Trophoblast cell (in vitro differentiated cells and primary cell): ENCODE data around the gene ANXA6.

ENCODE experiments used
- DNase-seq, 2 donors: peaks; one replicate each; pipeline ENCODE4 v3.0.0-alpha.2; 2016
- H2AFZ ChIP-seq: 2 replicates; pipeline ENCODE4 v1.6.1; 2013; ENCODE audit warnings: low read length, moderate library complexity, mild to moderate bottlenecking; ENCODE audit not compliant: insufficient read depth, poor library complexity
- H2AK5ac ChIP-seq: 2 replicates; pipeline ENCODE4 v1.6.1; 2013; ENCODE audit warnings: mild to moderate bottlenecking, low read length
- H2BK120ac ChIP-seq: 2 replicates; pipeline ENCODE4 v1.6.1; 2013; ENCODE audit warnings: low read length, mild to moderate bottlenecking, moderate library complexity; ENCODE audit not compliant: insufficient read depth, poor library complexity
- H2BK12ac ChIP-seq: 2 replicates; pipeline ENCODE4 v1.6.1; 2013; ENCODE audit warnings: mild to moderate bottlenecking, low read length, moderate library complexity
- H2BK5ac ChIP-seq: 2 replicates; pipeline ENCODE4 v1.6.1; 2013; ENCODE audit warnings: low read length, low read depth, moderate library complexity, mild to moderate bottlenecking; ENCODE audit not compliant: poor library complexity
- H3K14ac ChIP-seq: 2 replicates; pipeline ENCODE4 v1.6.1; 2013; ENCODE audit warnings: mild to moderate bottlenecking, low read length
- H3K18ac ChIP-seq: 2 replicates; pipeline ENCODE4 v1.6.1; 2013; ENCODE audit warnings: mild to moderate bottlenecking, low read length
- H3K23ac ChIP-seq: 2 replicates; pipeline ENCODE4 v1.6.1; 2013; ENCODE audit warnings: low read length
- H3K27ac ChIP-seq: 2 replicates; pipeline ENCODE4 v1.5.1; 2013; ENCODE audit warnings: low read depth, mild to moderate bottlenecking, inconsistent platforms, low read length, moderate library complexity
- H3K27me3 ChIP-seq: 2 replicates; pipeline ENCODE4 v1.6.1; 2013; ENCODE audit warnings: inconsistent platforms, mild to moderate bottlenecking, low read length, moderate library complexity; ENCODE audit not compliant: insufficient read depth
- H3K36me3 ChIP-seq, 2 experiments: 1 replicate in 1 of 2; 2 replicates in 1 of 2; pipeline ENCODE4 v1.6.1; 2013; ENCODE audit warnings: low read length in 2 of 2, mild to moderate bottlenecking in 2 of 2, moderate library complexity in 1 of 2; ENCODE audit not compliant: insufficient read depth in 2 of 2, control insufficient read depth in 1 of 2
- H3K4ac ChIP-seq: 2 replicates; pipeline ENCODE4 v1.6.1; 2013; ENCODE audit warnings: low read depth, mild to moderate bottlenecking, low read length, moderate library complexity
- H3K4me1 ChIP-seq, 2 experiments: 1 replicate in 1 of 2; 2 replicates in 1 of 2; pipeline ENCODE4 v1.6.1; 2013; ENCODE audit warnings: low read length in 2 of 2, mild to moderate bottlenecking in 2 of 2, moderate library complexity in 1 of 2; ENCODE audit not compliant: insufficient read depth in 2 of 2, control insufficient read depth in 1 of 2
- H3K4me2 ChIP-seq: 2 replicates; pipeline ENCODE4 v1.6.1; 2013; ENCODE audit warnings: inconsistent platforms, mild to moderate bottlenecking, low read length, moderate library complexity
- H3K4me3 ChIP-seq: 2 replicates; pipeline ENCODE4 v1.5.1; 2013; ENCODE audit warnings: mild to moderate bottlenecking, low read depth, low read length, inconsistent platforms
- H3K79me1 ChIP-seq: one replicate; pipeline ENCODE4 v1.6.1; 2013; ENCODE audit warnings: low read length
- H3K79me2 ChIP-seq: 2 replicates; pipeline ENCODE4 v1.6.1; 2013; ENCODE audit warnings: low read length, mild to moderate bottlenecking; ENCODE audit not compliant: control insufficient read depth, insufficient read depth, poor library complexity
- H3K9ac ChIP-seq: 2 replicates; pipeline ENCODE4 v1.6.1; 2013; ENCODE audit warnings: mild to moderate bottlenecking, low read length
- H3K9me3 ChIP-seq: 2 replicates; pipeline ENCODE4 v1.6.1; 2013; ENCODE audit warnings: low read depth, mild to moderate bottlenecking, control low read depth, inconsistent platforms, low read length; ENCODE audit not compliant: insufficient read depth
- H4K12ac ChIP-seq: 2 replicates; pipeline ENCODE4 v1.6.1; 2013; ENCODE audit warnings: low read depth, mild to moderate bottlenecking, low read length, moderate library complexity
- H4K8ac ChIP-seq: 2 replicates; pipeline ENCODE4 v1.6.1; 2013; ENCODE audit warnings: low read depth, mild to moderate bottlenecking, low read length, moderate library complexity
- H4K91ac ChIP-seq: one replicate; pipeline ENCODE4 v1.6.1; 2013; ENCODE audit warnings: low read depth, mild to moderate bottlenecking, low read length, moderate library complexity
- WGBS: extraction: QIAGEN DNeasy Blood & Tissue Kit; methylation state at CpG from one replicate; pipeline ENCODE4 v1.1.7; 2013; ENCODE audit warnings: missing lambda C conversion rate; ENCODE audit not compliant: insufficient read length, insufficient coverage; ENCODE audit errors: extremely low coverage; 5-methylcytosine and 5-hydroxymethylcytosine counted together

ANXA6 gene

DNA sequence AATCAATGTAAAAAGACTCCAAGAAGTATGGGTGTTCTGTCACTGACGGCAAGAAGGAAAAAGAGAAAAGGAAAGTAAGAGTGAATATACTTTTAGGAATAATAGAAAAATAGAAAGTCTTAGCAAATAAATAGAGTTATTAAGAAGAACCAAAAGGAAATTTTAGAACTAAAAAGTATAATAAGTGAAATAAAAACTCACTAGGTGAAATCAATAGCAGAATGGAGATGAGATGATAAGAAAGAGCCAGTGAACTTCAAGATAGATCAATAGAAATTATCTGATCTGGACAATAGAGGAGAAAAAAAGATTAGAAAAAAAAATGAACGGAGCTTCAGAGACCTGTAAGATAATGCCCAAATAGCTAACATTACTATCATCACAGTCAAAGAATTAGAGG lies 31.6 kb upstream of the ANXA6 start:
- H3K79me1 ChIP-seq, result no peaks in the 10 kb centered on the region
- H2BK5ac ChIP-seq, result no peak overlapping the region
- no peak overlapping the region for H3K4me3 ChIP-seq
- no peak overlapping the region for H2AFZ ChIP-seq
- no peaks in the 10 kb centered on the region for H3K27me3 ChIP-seq
- H2BK12ac ChIP-seq, result no peak overlapping the region
- H3K4me1 ChIP-seq, result no peaks in the 10 kb centered on the region
- H3K4me2 ChIP-seq, result no peak overlapping the region
- no peak overlapping the region for H4K12ac ChIP-seq
- no peak overlapping the region for H3K27ac ChIP-seq
- no peak overlapping the region for H3K18ac ChIP-seq
- no peak overlapping the region for H3K23ac ChIP-seq
- H3K4ac ChIP-seq, result no peak overlapping the region
- DNase-seq, result no peak
- H4K91ac ChIP-seq, result no peak overlapping the region
- H3K9ac ChIP-seq, result no peak overlapping the region
- WGBS, result no CpG with 5 or more reads among the region's 2 CpGs
- no peaks in the 10 kb centered on the region for H3K9me3 ChIP-seq
- no peaks in the 10 kb centered on the region for H3K36me3 ChIP-seq
- no peaks in the 10 kb centered on the region for H3K79me2 ChIP-seq
- no peak overlapping the region for H2BK120ac ChIP-seq
- H4K8ac ChIP-seq, result no peak overlapping the region
- H3K14ac ChIP-seq, result no peak overlapping the region
- H2AK5ac ChIP-seq, result no peak overlapping the region

GRCh38 chr5:151186538-151186937 lies 29.0 kb upstream of the ANXA6 start:
- H2BK12ac ChIP-seq, result no peak overlapping the region
- no peak overlapping the region for H3K18ac ChIP-seq
- no peak overlapping the region for H3K4ac ChIP-seq
- no peaks in the 10 kb centered on the region for H3K79me2 ChIP-seq
- H2AFZ ChIP-seq, result no peak overlapping the region
- no peak overlapping the region for H3K23ac ChIP-seq
- H2BK120ac ChIP-seq, result no peak overlapping the region
- no peak overlapping the region for H2BK5ac ChIP-seq
- H3K9me3 ChIP-seq, result no peaks in the 10 kb centered on the region
- no peak overlapping the region for H3K9ac ChIP-seq
- H4K12ac ChIP-seq, result no peak overlapping the region
- H3K27me3 ChIP-seq, result no peaks in the 10 kb centered on the region
- no peak overlapping the region for H4K8ac ChIP-seq
- H3K27ac ChIP-seq, result no peak overlapping the region
- H3K14ac ChIP-seq, result no peak overlapping the region
- DNase-seq, result no peak
- no peak overlapping the region for H4K91ac ChIP-seq
- no peaks in the 10 kb centered on the region for H3K36me3 ChIP-seq
- H3K79me1 ChIP-seq, result no peaks in the 10 kb centered on the region
- H3K4me2 ChIP-seq, result no peak overlapping the region
- WGBS, result no CpG with 5 or more reads among the region's 4 CpGs
- H3K4me3 ChIP-seq, result no peak overlapping the region
- H3K4me1 ChIP-seq, result no peaks in the 10 kb centered on the region
- no peak overlapping the region for H2AK5ac ChIP-seq

GRCh38 chr5:151186052-151186451 lies 28.5 kb upstream of the ANXA6 start:
- Histone ChIP-seq H3K18ac (no peak overlapping the region), H4K8ac (no peak overlapping the region), H2BK12ac (no peak overlapping the region), H3K79me1 (no peaks in the 10 kb centered on the region), H3K4me1 (no peaks in the 10 kb centered on the region), H3K9ac (no peak overlapping the region), H3K27ac (no peak overlapping the region), H2BK5ac (no peak overlapping the region), H3K23ac (no peak overlapping the region), H3K14ac (no peak overlapping the region), H3K9me3 (no peaks in the 10 kb centered on the region), H2AFZ (no peak overlapping the region), H2BK120ac (no peak overlapping the region), H3K4me3 (no peak overlapping the region), H4K12ac (no peak overlapping the region), H4K91ac (no peak overlapping the region), H3K36me3 (no peaks in the 10 kb centered on the region), H3K27me3 (no peaks in the 10 kb centered on the region), H3K79me2 (no peaks in the 10 kb centered on the region), H3K4me2 (no peak overlapping the region), H3K4ac (no peak overlapping the region), H2AK5ac (no peak overlapping the region)
- no CpG with 5 or more reads among the region's 5 CpGs for WGBS
- DNase-seq, result no peak

DNA sequence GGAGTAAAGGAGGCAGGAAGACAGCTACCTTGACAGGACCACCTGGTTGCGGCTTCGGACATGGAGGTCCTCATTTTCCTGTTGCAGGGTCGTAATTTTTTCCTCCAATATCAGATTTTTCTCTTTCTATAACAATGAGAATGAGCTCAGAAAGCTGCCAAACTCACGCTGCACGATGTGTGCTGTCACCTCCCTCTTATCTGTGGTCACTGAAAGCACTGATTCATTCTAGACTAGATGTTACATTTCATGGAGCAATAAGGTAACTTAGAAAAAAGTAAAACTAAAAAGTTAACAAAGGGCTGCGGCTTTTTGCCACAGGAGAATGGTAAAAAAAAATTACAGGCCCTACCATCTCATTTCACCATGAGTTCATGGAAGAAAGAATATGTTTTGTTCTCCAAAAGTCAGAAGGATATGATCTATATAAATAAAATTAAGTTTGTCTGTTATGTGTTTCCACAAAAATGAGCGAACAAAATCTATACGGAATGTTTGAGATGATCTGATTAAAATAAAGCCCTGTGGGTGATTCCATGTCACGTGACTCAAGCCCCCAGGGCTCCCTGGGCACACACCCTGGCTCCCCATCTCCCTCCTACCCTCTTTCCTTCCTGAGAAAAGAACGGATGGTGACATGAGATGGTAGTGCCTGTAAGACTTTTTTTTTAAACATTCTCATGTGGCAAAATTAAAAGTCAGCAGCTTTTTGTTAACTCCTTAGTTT lies 26.9 kb upstream of the ANXA6 start:
- WGBS, result no CpG with 5 or more reads among the region's 10 CpGs
- Histone ChIP-seq H3K27ac (no peak overlapping the region), H4K12ac (no peak overlapping the region), H2BK120ac (no peak overlapping the region), H2BK5ac (no peak overlapping the region), H3K23ac (no peak overlapping the region), H3K9ac (no peak overlapping the region), H3K4me3 (no peak overlapping the region), H3K4ac (no peak overlapping the region), H3K18ac (no peak overlapping the region), H3K14ac (no peak overlapping the region), H4K8ac (no peak overlapping the region), H3K27me3 (no peaks in the 10 kb centered on the region), H3K79me1 (no peaks in the 10 kb centered on the region), H2AFZ (no peak overlapping the region), H3K9me3 (no peaks in the 10 kb centered on the region), H2AK5ac (no peak overlapping the region), H4K91ac (no peak overlapping the region), H3K36me3 (no peaks in the 10 kb centered on the region), H2BK12ac (no peak overlapping the region), H3K4me2 (no peak overlapping the region), H3K79me2 (no peaks in the 10 kb centered on the region), H3K4me1 (no peaks in the 10 kb centered on the region)
- no peak for DNase-seq
